ENCODE data around the gene BAIAP3. TPM values are rescaled to one million over a fixed set of nuclear protein-coding genes. Genes with fewer than 3 reads are reported as not detected.

BAIAP3 gene
- total and polyA plus RNA-seq, 10 of the 15 experiments (the other 5 are each of a cell fraction or from before 2014, with no cell fraction given) = 0.03 to 0.56 (median 0.17) TPM; not detected in 3

GRCh38 chr16:1325261-1325660, 8.2 kb upstream of the BAIAP3 start:
- in situ Hi-C loops (cut with MboI) = no loop called here
- FAIRE-seq (no peak), ATAC-seq (no peak; the same call in 2 of the 3 replicates), DNase-seq (ENCODE audit: low read depth, low spot score) (no peak)
- intact Hi-C loops (cut with micrococcal nuclease; ENCODE audit: unreplicated experiment) = no loop called here
- H3K9ac ChIP-seq (ENCODE audit: control insufficient read depth, insufficient read depth, low read length) = no peak overlapping the region
- ChIA-PET POLR2A (interaction anchor here (0.5 kb wide), 1 partner anchor 941 kb away, joined by 3 read pairs; no protein-coding TSS in a partner anchor), RAD21 (ENCODE audit: unreplicated experiment) (no interaction called here), SMC1A (ENCODE audit: uncharacterized antibody, unreplicated experiment) (no interaction called here), CTCF (interaction anchor here (0.6 kb wide), 1 partner anchor 104 kb away, joined by 3 read pairs; no protein-coding TSS in a partner anchor)
- no peak overlapping the region for H3K27ac ChIP-seq (ENCODE audit: control insufficient read depth, insufficient read depth)
- H3K36me3 ChIP-seq (ENCODE audit: control insufficient read depth in 2 of 2, insufficient read depth in 2 of 2, low read length in 1 of 2) = peaks cover 0 to 20% of the 10 kb centered on the region in 2 experiments; a peak in 3 of 4 replicates
- H3K9me3 ChIP-seq (replicated peaks; ENCODE audit: control insufficient read depth, insufficient read depth, low read length) = peaks cover under 1% of the 10 kb centered on the region; the same call in 1 of the 3 replicates
- WGBS (ENCODE audit: insufficient coverage, insufficient replicate concordance, low lambda C conversion rate, missing lambda C conversion rate) = 85% methylated on average over 14 of the region's 15 CpGs
- BruUV-seq (replicated peaks) = no TSS peak
- TF ChIP-seq ZSCAN29 (IDR thresholded peaks at IDR 0.05) (no peak), STAT3 (IDR thresholded peaks at IDR 0.05; ENCODE audit: low read depth, low read length) (no peak), YY1 (IDR thresholded peaks at IDR 0.05; ENCODE audit: low read depth, low read length) (no peak), RAD51 (IDR thresholded peaks at IDR 0.05) (no peak), USF2 (IDR thresholded peaks at IDR 0.05; ENCODE audit: borderline replicate concordance, low read depth, low read length) (no peak), SPI1 (IDR thresholded peaks at IDR 0.05; ENCODE audit: borderline replicate concordance, insufficient read depth, low read depth, low read length) (no peak), ZBTB11 (CRISPR knock-in tag; IDR thresholded peaks at IDR 0.05) (no peak), NFIC (IDR thresholded peaks at IDR 0.05; ENCODE audit: low read depth, low read length) (no peak), ESRRA (IDR thresholded peaks at IDR 0.05; ENCODE audit: low read length) (no peak), CBFB (IDR thresholded peaks at IDR 0.05; ENCODE audit: low read depth) (no peak), RB1 (IDR thresholded peaks at IDR 0.05; ENCODE audit: borderline replicate concordance) (no peak), KDM1A (IDR thresholded peaks at IDR 0.05; ENCODE audit: borderline replicate concordance) (no peak), EED (IDR thresholded peaks at IDR 0.05; ENCODE audit: low read depth) (no peak), PAX8 (IDR thresholded peaks at IDR 0.05) (no peak), TCF12 (IDR thresholded peaks at IDR 0.05; ENCODE audit: low read depth, low read length) (no peak), CHD2 (IDR thresholded peaks at IDR 0.05; ENCODE audit: borderline replicate concordance, low read depth, low read length) (no peak)
- H3K27me3 ChIP-seq (replicated peaks in 1 of 2; ENCODE audit: control insufficient read depth in 2 of 2, insufficient read depth in 2 of 2, low read length in 1 of 2) = no peaks in the 10 kb centered on the region
- H2AFZ ChIP-seq (ENCODE audit: control insufficient read depth, low read depth, low read length) = no peak overlapping the region
- H3K4me1 ChIP-seq (ENCODE audit: control insufficient read depth, insufficient read depth, low read length) = peaks cover 3% of the 10 kb centered on the region; the same call in 1 of the 2 replicates
- no peak overlapping the region for H3K4me2 ChIP-seq (ENCODE audit: control insufficient read depth, insufficient read depth)
- H4K20me1 ChIP-seq (ENCODE audit: control insufficient read depth, insufficient read depth) = no peaks in the 10 kb centered on the region
- H3K79me2 ChIP-seq (ENCODE audit: control insufficient read depth, insufficient read depth, low read length) = no peaks in the 10 kb centered on the region
- no peak overlapping the region for H3K4me3 ChIP-seq
